Measurements from ENCODE around the gene RAP1A. TPM values are rescaled to one million over a fixed set of nuclear protein-coding genes. Genes with fewer than 3 reads are reported as not detected.

RAP1A gene
- total and polyA plus RNA-seq, 3 experiments from 2014 or later, result 60.8 to 256 (median 252) TPM

DNA sequence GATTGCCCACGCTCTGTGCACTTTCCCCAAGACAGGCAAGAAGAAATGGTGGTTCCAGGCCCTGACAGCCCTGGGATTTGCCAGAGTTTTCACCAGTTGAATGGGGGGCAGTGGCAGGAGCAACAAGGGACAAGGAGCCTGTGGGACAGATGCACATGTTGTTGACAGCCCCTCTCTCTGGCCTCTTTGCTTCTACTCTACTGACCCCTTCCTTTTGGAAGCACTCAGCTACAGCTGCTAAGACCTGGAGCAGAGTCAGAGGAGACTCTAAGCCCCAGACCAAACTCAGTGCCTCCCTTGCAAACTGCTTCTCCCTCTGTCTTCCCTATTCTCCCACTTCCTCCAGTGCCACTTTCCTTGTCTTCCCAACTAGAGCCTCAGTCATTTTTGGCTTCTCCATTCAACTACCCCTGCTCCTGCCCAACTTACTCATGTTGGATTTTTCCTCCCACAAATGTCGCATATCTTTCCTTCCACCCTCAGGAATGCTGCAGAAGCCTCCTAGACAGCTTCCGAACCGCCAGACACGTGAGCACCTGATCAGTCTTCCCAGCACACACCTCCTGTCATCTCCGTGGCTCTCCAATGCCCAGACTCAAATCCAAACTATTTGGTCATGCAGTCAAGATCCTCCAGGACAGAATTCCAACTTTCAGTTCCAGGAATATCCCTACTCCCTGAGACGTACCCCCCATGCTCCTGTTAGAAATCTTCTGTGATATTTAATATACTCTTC, 110.5 kb downstream of the RAP1A start:
- H3K36me3 Mint-ChIP-seq, result peaks cover 0 to 2% (median 0%) of the 10 kb centered on the region in 3 donors
- Histone ChIP-seq H3K4me3 (ENCODE audit: low read length) (no peak overlapping the region), H3K4me1 (ENCODE audit: insufficient read depth, low read length) (no peaks in the 10 kb centered on the region), H3K9me3 (ENCODE audit: low read length) (no peaks in the 10 kb centered on the region), H3K27me3 (ENCODE audit: insufficient read depth, low read length, poor library complexity, severe bottlenecking) (no peaks in the 10 kb centered on the region), H3K27ac (ENCODE audit: low read depth, low read length) (no peak overlapping the region), H3K36me3 (ENCODE audit: insufficient read depth, low read length) (no peaks in the 10 kb centered on the region)
- CTCF ChIA-PET, result no interaction called here
- H3K27me3 Mint-ChIP-seq, result peaks cover 0 to 2% of the 10 kb centered on the region in 2 donors
- H3K27ac Mint-ChIP-seq, result peak overlapping the region in 1 of 8 donors; percentile 16
- no peak for DNase-seq
- H3K4me3 Mint-ChIP-seq, result no peak overlapping the region
- no peaks in the 10 kb centered on the region for H3K9me3 Mint-ChIP-seq
- POLR2A ChIA-PET, result no interaction called here
- H3K4me1 Mint-ChIP-seq, result no peaks in the 10 kb centered on the region

DNA sequence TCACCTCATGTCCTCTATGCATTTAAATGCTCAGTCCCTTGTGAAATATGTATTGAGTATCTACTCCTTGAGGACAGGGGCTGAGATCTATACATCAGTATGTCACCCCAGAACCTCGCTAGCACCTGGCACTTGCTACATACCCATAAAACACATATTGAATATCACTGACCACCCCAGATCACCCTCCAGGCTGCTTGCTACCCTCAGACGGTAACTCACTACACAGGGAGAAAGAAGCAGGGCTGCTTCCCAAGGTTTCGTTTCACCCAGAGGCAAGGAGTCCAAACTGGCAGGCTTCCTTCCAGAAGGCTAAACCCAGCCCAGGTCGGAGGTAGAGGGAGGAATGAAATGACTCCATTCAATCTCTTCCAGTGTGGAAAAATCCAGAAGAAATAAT, 111.1 kb downstream of the RAP1A start:
- H3K36me3 Mint-ChIP-seq, result peaks cover 0 to 2% (median 0%) of the 10 kb centered on the region in 3 donors
- Histone ChIP-seq H3K4me1 (ENCODE audit: insufficient read depth, low read length) (no peaks in the 10 kb centered on the region), H3K27me3 (ENCODE audit: insufficient read depth, low read length, poor library complexity, severe bottlenecking) (no peaks in the 10 kb centered on the region), H3K9me3 (ENCODE audit: low read length) (no peaks in the 10 kb centered on the region), H3K27ac (ENCODE audit: low read depth, low read length) (no peak overlapping the region), H3K36me3 (ENCODE audit: insufficient read depth, low read length) (no peaks in the 10 kb centered on the region), H3K4me3 (ENCODE audit: low read length) (no peak overlapping the region)
- DNase-seq, result no peak
- peaks cover 0 to 2% of the 10 kb centered on the region in 2 donors for H3K27me3 Mint-ChIP-seq
- CTCF ChIA-PET, result interaction anchor here (1.6 kb wide), 1 partner anchor 17 kb away, joined by 5 read pairs; no protein-coding TSS in a partner anchor
- H3K4me3 Mint-ChIP-seq, result no peak overlapping the region
- H3K9me3 Mint-ChIP-seq, result no peaks in the 10 kb centered on the region
- POLR2A ChIA-PET, result no interaction called here
- H3K4me1 Mint-ChIP-seq, result no peaks in the 10 kb centered on the region
- peak overlapping the region in 1 of 8 donors; percentile 16 for H3K27ac Mint-ChIP-seq

DNA sequence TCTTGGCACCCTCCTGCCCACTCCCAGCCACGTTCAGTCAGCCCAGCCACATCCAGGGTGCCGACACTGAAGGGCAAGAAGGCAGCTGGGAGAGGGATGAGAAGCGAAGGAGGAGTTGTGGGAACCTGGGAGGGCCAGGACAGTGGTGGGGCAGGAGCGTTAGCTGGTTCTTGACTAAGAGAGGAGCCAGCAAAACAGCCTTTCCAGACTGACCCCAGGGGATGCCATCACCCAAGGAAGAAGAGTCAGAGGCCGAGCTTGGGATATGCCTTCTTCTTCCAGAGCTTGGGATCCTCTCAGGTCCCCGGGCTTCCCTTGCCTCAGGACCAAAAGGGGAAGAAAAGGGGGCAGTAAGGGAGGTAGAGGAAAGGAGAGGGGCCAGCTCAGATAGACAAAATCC, 112.4 kb downstream of the RAP1A start:
- no peak for DNase-seq
- no peak overlapping the region for H3K27ac ChIP-seq (ENCODE audit: low read depth, low read length)
- peaks cover 0 to 2% (median 0%) of the 10 kb centered on the region in 3 donors for H3K36me3 Mint-ChIP-seq
- H3K27me3 ChIP-seq (ENCODE audit: insufficient read depth, low read length, poor library complexity, severe bottlenecking), result peaks cover 10% of the 10 kb centered on the region
- H3K4me3 Mint-ChIP-seq, result no peak overlapping the region
- CTCF ChIA-PET, result interaction anchor here (1.0 to 1.6 kb wide), 4 partner anchors 15 to 38 kb away, joined by 3 to 5 read pairs (median 4); no protein-coding TSS in a partner anchor
- no peak overlapping the region for H3K4me3 ChIP-seq (ENCODE audit: low read length)
- H3K36me3 ChIP-seq (ENCODE audit: insufficient read depth, low read length), result no peaks in the 10 kb centered on the region
- no peaks in the 10 kb centered on the region for H3K4me1 ChIP-seq (ENCODE audit: insufficient read depth, low read length)
- peaks cover 0 to 5% of the 10 kb centered on the region in 2 donors for H3K27me3 Mint-ChIP-seq
- H3K4me1 Mint-ChIP-seq, result no peaks in the 10 kb centered on the region
- POLR2A ChIA-PET, result no interaction called here
- H3K27ac Mint-ChIP-seq, result peak overlapping the region in 1 of 8 donors; percentile 86
- H3K9me3 Mint-ChIP-seq, result no peaks in the 10 kb centered on the region
- no peaks in the 10 kb centered on the region for H3K9me3 ChIP-seq (ENCODE audit: low read length)

DNA sequence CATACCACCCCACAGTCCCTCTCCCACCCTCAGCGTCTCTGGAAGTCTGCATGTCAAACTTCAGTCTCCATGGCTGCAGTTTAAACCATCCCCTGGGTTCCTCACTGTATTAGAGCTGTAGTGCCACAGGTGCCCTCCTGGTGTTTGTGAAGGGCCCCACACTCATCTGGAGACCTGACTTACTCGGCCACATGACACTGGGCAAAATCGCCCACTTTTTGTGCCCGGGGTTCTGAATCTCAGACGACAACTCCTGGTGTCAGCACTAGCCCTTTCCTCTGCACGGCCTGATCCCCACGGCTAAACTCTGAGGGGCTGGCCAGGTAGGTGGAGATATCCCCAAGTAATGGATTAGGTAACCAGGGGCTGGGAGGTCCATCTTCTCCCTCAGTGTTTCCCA, 113.1 kb downstream of the RAP1A start:
- peaks cover 2% of the 10 kb centered on the region for H3K4me1 ChIP-seq (ENCODE audit: insufficient read depth, low read length)
- no peaks in the 10 kb centered on the region for H3K9me3 ChIP-seq (ENCODE audit: low read length)
- no peaks in the 10 kb centered on the region for H3K36me3 ChIP-seq (ENCODE audit: insufficient read depth, low read length)
- H3K9me3 Mint-ChIP-seq, result no peaks in the 10 kb centered on the region
- peaks cover 0 to 2% (median 0%) of the 10 kb centered on the region in 3 donors for H3K36me3 Mint-ChIP-seq
- H3K4me3 ChIP-seq (ENCODE audit: low read length), result no peak overlapping the region
- no peak for DNase-seq
- H3K27ac ChIP-seq (ENCODE audit: low read depth, low read length), result no peak overlapping the region
- POLR2A ChIA-PET, result no interaction called here
- peaks cover 0 to 7% of the 10 kb centered on the region in 2 donors for H3K27me3 Mint-ChIP-seq
- H3K4me3 Mint-ChIP-seq, result no peak overlapping the region
- H3K27ac Mint-ChIP-seq, result peak overlapping the region in 1 of 8 donors; percentile 40
- peaks cover 2 to 4% (median 4%) of the 10 kb centered on the region in 3 donors for H3K4me1 Mint-ChIP-seq
- peaks cover 14% of the 10 kb centered on the region for H3K27me3 ChIP-seq (ENCODE audit: insufficient read depth, low read length, poor library complexity, severe bottlenecking)
- CTCF ChIA-PET, result interaction anchor here (1.0 to 1.4 kb wide), 2 partner anchors 16 to 37 kb away, joined by 3 to 4 read pairs; no protein-coding TSS in a partner anchor

DNA sequence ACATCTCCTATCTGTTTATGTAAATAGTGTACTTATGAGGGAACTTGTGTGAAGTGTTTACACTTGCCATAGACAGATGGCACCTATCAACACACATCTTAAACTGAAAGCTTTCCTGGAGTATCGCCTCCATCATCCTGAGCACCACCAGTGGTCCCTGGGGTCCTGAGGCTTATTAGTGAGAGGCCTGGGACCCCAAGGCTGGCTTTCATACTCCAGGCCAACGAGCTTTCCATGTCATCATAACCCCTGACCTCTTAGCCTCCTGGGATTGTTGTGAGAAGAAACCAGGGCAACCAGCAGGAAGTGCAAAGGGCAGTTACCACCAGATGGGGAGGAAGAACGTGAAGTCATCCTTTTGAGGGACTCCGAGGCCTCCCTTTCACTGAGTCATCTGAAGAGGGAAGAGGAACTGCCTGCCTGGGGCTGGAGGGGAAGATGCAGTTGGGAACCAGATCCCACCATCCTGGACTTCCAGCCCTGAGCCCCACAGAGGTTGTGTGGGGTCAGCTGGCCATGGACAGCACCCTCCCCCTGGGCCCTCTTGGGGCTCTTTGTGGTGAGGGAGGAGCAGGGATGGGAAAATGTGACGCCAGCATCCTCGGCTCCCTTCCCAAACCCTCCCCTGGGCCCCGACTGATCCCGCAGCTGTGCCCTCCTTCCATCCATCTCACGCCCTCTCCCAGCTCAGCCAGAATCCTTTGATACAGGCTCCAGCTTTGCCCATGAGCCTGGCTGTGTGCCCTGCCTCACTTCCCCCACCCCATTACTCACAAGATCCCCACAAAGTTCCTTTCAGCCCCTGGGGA, 113.8 kb downstream of the RAP1A start:
- peaks cover 0 to 2% (median 1%) of the 10 kb centered on the region in 3 donors for H3K36me3 Mint-ChIP-seq
- H3K9me3 ChIP-seq (ENCODE audit: low read length), result no peaks in the 10 kb centered on the region
- no peaks in the 10 kb centered on the region for H3K9me3 Mint-ChIP-seq
- DNase-seq, result no peak
- H3K27me3 ChIP-seq (ENCODE audit: insufficient read depth, low read length, poor library complexity, severe bottlenecking), result peaks cover 21% of the 10 kb centered on the region
- peak overlapping the region in 1 of 8 donors; percentile 31 for H3K27ac Mint-ChIP-seq
- peaks cover 9% of the 10 kb centered on the region for H3K4me1 ChIP-seq (ENCODE audit: insufficient read depth, low read length)
- H3K27ac ChIP-seq (ENCODE audit: low read depth, low read length), result no peak overlapping the region
- no peak overlapping the region for H3K4me3 Mint-ChIP-seq
- H3K4me3 ChIP-seq (ENCODE audit: low read length), result no peak overlapping the region
- POLR2A ChIA-PET, result no interaction called here
- CTCF ChIA-PET, result interaction anchor here (1.8 kb wide), 1 partner anchor 19 kb away, joined by 5 read pairs; no protein-coding TSS in a partner anchor
- H3K4me1 Mint-ChIP-seq, result peaks cover 7 to 10% (median 10%) of the 10 kb centered on the region in 3 donors
- no peaks in the 10 kb centered on the region for H3K36me3 ChIP-seq (ENCODE audit: insufficient read depth, low read length)
- peaks cover 0 to 7% of the 10 kb centered on the region in 2 donors for H3K27me3 Mint-ChIP-seq

DNA sequence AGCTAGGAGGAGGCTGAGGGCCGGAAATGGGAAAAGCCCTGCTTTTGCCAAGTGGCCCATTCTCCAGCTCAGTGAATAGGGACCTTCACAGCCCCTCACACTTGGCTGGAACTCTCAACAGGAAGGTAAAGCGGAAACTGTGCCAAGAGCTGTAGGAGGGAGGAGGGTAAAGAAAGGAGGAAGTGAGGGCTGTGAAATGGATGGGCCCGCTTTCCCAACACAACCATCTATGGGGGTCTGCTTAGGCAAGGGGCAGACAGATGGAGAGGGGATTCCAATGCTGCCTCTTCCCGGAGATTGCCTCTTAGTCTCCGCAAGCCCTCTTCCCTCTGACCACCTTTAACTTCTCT, 114.4 kb downstream of the RAP1A start:
- Histone ChIP-seq H3K4me1 (ENCODE audit: insufficient read depth, low read length) (peaks cover 11% of the 10 kb centered on the region), H3K27me3 (ENCODE audit: insufficient read depth, low read length, poor library complexity, severe bottlenecking) (peaks cover 21% of the 10 kb centered on the region), H3K4me3 (ENCODE audit: low read length) (no peak overlapping the region), H3K9me3 (ENCODE audit: low read length) (no peaks in the 10 kb centered on the region), H3K36me3 (ENCODE audit: insufficient read depth, low read length) (no peaks in the 10 kb centered on the region), H3K27ac (ENCODE audit: low read depth, low read length) (no peak overlapping the region)
- Mint-ChIP-seq H3K36me3 (peaks cover 0 to 4% (median 2%) of the 10 kb centered on the region in 3 donors), H3K27ac (no peak overlapping the region), H3K4me3 (no peak overlapping the region), H3K4me1 (peaks cover 9 to 14% (median 10%) of the 10 kb centered on the region in 3 donors), H3K27me3 (peaks cover 4 to 9% of the 10 kb centered on the region in 2 donors), H3K9me3 (no peaks in the 10 kb centered on the region)
- ChIA-PET CTCF (interaction anchor here (1.8 kb wide), 1 partner anchor 19 kb away, joined by 5 read pairs; no protein-coding TSS in a partner anchor), POLR2A (no interaction called here)
- DNase-seq, result no peak

DNA sequence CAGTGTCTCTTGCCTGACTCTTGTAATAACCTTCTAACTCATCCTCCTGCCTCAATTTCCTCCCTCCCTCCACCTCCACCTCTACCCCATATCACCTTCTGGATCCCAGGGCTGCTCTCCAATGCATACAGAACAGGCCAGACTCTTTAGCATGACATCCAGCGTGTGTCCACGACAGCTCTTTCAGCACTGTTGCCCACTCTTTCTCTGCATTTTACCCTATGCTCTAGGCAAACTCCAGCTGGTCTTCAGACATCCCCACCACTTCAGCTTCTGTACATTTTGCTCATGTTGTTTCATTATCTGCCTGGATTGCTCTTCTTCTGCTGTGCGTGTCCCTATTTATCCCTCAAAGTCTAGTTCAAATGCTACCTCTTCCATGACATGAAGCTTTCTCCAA, 114.8 kb downstream of the RAP1A start:
- H3K4me3 Mint-ChIP-seq, result no peak overlapping the region
- H3K4me1 ChIP-seq (ENCODE audit: insufficient read depth, low read length), result peaks cover 11% of the 10 kb centered on the region
- peaks cover 9 to 14% (median 10%) of the 10 kb centered on the region in 3 donors for H3K4me1 Mint-ChIP-seq
- CTCF ChIA-PET, result interaction anchor here (1.1 to 1.8 kb wide), 2 partner anchors 9 to 20 kb away, joined by 3 to 5 read pairs; no protein-coding TSS in a partner anchor
- POLR2A ChIA-PET, result no interaction called here
- no peaks in the 10 kb centered on the region for H3K9me3 ChIP-seq (ENCODE audit: low read length)
- no peaks in the 10 kb centered on the region for H3K36me3 ChIP-seq (ENCODE audit: insufficient read depth, low read length)
- peaks cover 0 to 4% (median 2%) of the 10 kb centered on the region in 3 donors for H3K36me3 Mint-ChIP-seq
- H3K27me3 ChIP-seq (ENCODE audit: insufficient read depth, low read length, poor library complexity, severe bottlenecking), result peaks cover 21% of the 10 kb centered on the region
- no peaks in the 10 kb centered on the region for H3K9me3 Mint-ChIP-seq
- H3K27me3 Mint-ChIP-seq, result peaks cover 4 to 9% of the 10 kb centered on the region in 2 donors
- no peak overlapping the region for H3K27ac Mint-ChIP-seq
- no peak overlapping the region for H3K27ac ChIP-seq (ENCODE audit: low read depth, low read length)
- DNase-seq, result no peak
- H3K4me3 ChIP-seq (ENCODE audit: low read length), result no peak overlapping the region

DNA sequence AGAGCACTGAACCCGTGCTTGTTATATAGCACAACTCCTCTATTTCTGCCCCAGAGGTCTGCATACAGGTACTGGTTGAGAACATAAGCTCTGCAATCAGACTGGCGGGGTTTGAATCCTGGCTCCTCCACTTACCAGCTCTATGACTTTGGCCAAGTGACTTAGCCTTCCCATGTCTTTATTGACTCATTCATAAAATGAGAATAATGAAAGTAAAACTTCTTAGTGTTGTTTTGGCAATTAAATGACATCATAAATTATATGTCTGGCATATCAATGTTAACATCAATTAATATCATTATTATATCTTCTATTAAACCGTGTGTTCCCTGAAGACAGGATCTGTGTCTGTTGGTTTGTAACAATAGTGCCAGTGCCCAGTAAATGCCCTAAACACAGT, 115.3 kb downstream of the RAP1A start:
- no peaks in the 10 kb centered on the region for H3K36me3 ChIP-seq (ENCODE audit: insufficient read depth, low read length)
- CTCF ChIA-PET, result interaction anchor here (1.1 to 1.8 kb wide), 2 partner anchors 9 to 20 kb away, joined by 3 to 5 read pairs; no protein-coding TSS in a partner anchor
- no peak overlapping the region for H3K4me3 ChIP-seq (ENCODE audit: low read length)
- no peak overlapping the region for H3K4me3 Mint-ChIP-seq
- POLR2A ChIA-PET, result no interaction called here
- no peak for DNase-seq
- H3K27me3 ChIP-seq (ENCODE audit: insufficient read depth, low read length, poor library complexity, severe bottlenecking), result peaks cover 22% of the 10 kb centered on the region
- H3K27ac Mint-ChIP-seq, result no peak overlapping the region
- peaks cover 6 to 9% of the 10 kb centered on the region in 2 donors for H3K27me3 Mint-ChIP-seq
- peaks cover 14% of the 10 kb centered on the region for H3K4me1 ChIP-seq (ENCODE audit: insufficient read depth, low read length)
- no peaks in the 10 kb centered on the region for H3K9me3 ChIP-seq (ENCODE audit: low read length)
- H3K27ac ChIP-seq (ENCODE audit: low read depth, low read length), result no peak overlapping the region
- H3K9me3 Mint-ChIP-seq, result no peaks in the 10 kb centered on the region
- H3K36me3 Mint-ChIP-seq, result peaks cover 0 to 5% (median 2%) of the 10 kb centered on the region in 3 donors
- peaks cover 11 to 16% (median 13%) of the 10 kb centered on the region in 3 donors for H3K4me1 Mint-ChIP-seq
